Stimulated activated CD4-positive, alpha-beta T cell treated with anti-CD3 and anti-CD28 coated beads, Interleukin-12 subunit alpha, Interleukin-12 subunit beta, amount 100 ng/mL, for 4 hours (primary cell): ENCODE measurements around the gene AREL1.

ENCODE experiments used
- DNase-seq: peaks from one replicate; pipeline ENCODE4 v3.0.0-alpha.2; 2020

AREL1 gene

DNA sequence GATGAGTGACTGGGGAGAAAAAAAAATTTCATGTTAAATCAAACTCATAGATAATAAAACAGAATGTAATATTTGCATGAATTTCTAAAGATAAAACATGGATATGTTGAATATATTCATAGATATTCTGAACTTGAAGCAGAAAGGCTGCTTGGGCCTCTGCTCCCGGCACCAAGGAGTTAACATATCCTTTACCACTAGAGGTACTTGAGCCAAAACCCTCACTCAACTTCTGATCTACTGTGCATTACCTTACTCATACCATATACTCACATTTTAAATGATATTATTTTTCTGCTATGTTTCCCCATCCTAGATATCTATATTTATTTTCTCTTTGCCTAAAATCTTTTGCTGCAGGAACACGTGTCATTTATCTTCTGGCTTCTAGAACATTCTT is 14.9 kb downstream of the AREL1 start:
- DNase-seq, result no peak

DNA sequence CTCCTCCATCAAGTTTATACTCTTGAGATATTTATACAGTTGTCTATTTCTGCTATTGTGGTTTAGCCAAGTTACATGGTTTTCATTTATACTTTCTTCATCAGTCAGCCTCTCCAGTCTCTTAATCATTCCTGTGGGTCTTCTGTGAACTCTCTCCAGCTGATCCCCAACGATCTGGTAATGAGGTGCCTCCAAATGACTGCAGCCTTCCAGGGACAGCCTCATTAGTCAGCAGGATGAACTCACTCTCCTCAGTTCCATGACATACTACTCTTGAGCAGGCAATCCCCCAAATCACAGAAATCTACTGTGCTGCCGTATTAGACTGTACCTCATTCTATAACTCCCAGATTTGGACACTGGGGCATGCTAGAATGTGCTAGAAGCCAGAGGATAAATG is 15.3 kb downstream of the AREL1 start:
- no peak for DNase-seq

DNA sequence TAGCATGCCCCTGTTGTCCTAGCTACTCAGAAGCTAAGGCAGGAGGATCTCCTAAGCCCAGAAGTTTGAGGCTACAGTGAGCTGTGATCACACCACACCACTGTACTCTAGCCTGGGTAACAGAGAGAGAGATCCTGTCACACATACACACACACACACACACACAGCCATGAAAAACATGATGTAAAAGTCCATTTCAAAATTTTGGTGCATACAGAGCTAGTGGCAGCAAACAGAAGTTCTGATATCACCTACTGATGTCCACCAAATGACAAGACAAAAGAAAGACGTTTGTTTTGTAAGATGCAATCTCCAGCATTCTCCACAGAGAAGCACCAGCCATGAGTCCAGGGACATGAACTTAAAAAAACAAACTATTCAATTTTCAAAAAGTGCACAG is 15.9 kb downstream of the AREL1 start:
- DNase-seq, result no peak

DNA sequence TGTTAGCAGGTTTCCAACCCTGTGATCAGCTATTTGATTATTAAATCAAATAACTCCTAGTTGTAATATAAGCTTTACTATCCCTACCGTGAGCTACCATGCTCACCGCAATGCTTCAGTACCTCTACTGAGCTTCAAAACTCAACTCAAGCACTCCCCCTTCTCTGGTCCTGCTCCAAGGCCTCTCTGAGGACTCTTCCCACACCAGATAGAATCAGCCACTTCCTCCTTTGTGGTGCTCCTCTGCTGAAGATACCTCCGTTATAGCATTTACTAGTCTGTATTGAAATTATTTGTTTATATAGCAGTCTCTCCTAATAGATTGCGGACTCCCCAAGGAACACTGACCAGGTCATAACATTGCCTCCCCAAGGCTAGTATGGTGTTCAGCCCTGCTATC is 17.5 kb downstream of the AREL1 start:
- DNase-seq, result no peak

DNA sequence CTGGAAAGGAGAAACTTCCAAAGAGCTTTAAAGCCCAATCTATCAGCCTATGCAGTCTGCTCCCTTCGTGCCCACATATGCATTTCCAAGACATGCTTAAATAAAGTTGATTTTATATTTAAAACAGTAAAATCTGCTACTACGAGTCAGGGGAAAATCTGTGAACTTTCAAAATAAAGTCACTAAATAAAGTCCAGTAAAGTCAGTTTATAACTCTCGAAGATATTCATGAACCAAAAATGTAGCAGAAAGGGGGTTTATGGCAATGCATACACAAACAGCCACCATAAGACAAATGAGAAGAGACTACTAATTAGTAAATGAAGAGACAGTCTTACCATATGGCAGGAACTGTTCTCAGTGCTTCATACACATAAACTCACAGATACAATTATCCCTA is 19.7 kb downstream of the AREL1 start:
- DNase-seq, result no peak

DNA sequence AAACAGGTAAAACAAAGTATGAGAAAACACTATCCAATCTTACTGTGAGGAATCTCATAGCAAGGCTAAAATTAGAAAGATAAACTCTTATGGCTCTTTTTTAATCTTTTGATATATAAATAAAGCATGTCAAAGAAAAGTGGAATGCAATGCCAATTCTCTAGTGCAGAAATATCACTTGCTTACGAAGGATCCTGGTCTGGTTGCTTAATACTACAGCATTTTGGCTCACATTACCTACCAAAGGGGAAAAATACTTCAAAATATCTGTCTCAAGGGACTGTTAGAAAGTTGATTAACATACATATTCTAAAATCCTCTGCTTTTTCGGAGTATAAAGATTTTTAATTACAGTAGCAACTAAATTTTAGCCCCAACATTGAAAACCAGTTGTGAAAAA is 21.4 kb downstream of the AREL1 start:
- DNase-seq, result no peak

DNA sequence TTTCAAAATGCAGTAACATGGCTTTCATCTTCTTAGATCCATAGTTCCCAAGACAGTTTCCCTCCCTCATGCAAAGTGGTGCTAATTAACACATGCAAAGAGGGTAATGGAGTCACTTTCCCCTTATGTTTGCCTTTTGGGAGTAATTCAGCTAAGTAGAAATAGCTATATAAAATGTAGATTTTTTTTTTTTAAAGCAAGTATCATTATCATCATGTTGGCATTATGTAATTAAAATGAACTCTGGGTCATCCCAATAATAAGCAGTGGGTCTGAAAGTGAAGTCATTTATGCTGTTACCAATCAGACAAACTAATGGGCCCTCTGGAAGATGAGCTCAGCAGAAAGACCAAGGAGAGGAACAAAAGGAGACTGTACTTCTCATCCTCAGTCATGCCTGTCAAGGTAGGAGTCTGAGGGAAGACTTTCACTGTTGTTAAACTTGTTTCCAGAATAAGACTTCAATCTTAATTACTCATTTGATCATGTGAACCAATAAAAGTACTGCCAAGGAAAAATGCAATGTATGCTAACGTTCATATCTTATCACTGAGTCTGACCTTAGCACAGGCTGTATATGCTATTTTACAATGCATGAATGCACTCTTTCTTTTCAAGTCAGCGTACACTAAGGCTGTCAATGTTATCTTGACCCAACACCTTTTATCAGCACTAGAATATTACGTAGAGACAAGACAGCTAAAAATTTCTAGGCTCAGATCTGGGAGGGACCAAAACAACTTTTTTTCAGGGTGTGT is 26.8 kb downstream of the AREL1 start:
- no peak for DNase-seq

DNA sequence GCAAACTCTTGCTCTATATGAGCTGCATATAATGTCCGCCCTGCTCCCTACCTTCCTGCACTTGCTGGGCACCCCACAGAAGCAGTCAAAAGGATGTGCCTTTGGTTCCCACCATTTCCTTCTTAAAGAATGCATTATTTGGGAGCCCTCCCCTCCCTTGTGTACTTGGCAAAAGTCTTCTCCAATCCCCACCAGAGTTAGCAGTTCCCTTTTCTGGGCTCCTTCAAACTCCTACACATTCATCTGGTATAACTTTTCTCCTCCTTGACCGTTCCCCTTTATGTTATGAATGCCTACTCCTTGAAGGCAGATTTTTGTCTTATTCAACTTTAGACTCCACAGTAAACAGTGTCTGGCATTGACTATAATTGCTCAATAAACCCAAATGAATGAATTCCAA is 27.8 kb downstream of the AREL1 start:
- no peak for DNase-seq

DNA sequence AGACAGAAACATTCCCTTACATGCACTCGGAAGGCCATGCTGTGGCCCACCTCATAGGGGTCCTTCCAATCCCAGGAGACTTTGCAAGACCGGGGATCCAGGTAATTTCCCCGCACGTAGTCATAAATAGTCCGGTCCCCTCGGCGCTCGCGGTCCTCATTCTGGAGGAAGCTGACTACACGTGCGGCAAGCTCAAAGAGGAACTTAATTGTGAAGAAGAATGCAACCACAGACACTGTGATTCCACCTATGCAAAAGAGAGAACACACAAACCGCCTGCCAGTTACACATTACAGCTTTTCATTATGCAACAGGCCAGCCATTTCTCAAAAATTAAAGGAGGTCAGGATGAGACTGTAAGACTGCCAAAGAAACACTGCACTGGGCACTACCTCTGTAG is 28.4 kb downstream of the AREL1 start:
- DNase-seq, result no peak

DNA sequence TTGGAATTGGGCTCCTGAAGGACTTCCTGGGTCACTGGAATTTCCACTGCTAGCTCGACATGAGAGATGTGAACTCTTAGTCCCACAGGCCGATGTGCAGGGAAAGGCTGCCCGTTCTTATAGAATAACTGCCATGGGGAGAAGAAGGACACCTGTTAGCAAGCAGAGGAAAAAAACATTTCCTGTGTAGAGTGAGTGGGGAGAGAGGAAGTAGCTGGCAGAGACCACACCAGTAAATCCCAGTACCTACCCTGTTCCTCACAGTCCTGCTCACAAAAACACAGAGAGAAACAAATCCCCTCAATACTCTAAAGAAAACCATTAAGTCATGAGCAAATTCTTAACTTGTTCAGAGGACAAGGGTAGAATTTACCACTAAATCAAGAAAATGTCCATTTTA is 29.5 kb downstream of the AREL1 start:
- no peak for DNase-seq

DNA sequence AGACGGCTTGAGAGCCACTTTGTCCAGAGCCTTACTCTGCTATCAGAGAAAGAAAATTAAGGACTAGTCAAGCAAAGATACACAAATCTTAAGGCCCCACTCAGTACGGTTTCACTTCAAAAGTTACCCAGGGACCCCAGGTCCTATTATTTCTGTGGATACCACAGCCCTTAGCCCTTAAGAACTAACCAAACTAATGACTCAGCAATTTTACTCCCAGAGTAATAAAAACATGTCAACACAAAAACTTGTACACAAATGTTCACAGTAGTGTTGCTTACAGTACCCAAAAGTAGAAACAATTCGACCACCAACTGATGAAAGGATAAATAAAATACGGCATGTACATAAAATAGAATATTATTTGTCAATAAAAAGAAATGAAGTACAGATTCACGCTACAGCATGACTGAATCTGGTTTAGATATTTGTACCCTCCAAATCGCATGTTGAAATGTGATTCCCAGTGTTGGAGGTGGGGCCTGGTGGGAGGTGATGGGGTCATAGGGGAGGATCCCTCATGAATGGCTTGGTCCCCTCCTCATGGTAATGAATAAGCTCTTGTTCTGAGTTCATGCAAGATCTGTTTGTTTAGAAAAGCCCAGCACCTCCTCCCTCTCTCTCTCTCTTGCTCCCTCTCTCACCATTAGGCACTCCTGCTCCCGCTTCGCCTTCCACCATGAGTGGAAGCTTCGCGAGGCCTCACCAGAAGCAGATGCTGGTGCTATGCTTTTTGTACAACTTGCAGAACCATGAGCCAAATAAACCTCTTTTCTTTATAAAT is 30.5 kb downstream of the AREL1 start:
- no peak for DNase-seq

DNA sequence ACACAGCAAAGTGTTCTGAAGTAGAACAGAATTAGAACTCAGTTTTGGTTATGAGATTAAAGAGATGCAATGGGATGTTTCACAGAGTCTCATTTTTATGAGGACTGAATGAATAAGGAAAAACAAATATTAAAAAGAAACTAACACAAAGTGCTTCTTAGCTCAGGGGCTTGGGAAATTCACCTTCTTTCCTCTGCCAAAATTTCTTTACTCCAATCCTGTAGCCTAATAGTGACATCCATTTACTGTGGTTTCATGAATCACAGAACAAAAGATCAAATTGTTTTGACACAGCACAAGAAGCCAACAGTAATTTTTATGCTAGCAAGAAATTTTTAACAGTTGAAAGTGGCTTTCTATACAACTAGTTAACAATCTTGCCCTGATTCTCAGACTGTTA is 37.7 kb downstream of the AREL1 start:
- DNase-seq, result no peak

DNA sequence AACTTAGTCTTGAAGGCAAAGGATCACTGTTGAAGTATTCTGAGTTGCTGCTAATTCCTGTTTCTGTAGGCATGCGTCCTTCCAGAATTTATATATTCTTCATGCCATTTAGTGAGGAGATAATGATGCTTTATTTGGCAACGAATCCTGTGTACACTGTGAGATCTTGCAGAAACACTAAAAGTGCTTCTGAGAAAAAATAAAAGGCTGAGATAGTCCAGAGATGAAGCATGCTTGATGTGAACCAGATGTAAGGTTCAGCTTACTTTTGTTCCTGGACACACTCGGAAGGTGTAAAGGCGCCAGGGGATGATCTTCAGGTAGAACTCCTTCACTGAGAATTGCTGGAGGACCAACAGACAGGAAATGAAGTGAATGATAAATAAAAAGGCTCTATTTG is 39.1 kb downstream of the AREL1 start:
- no peak for DNase-seq

DNA sequence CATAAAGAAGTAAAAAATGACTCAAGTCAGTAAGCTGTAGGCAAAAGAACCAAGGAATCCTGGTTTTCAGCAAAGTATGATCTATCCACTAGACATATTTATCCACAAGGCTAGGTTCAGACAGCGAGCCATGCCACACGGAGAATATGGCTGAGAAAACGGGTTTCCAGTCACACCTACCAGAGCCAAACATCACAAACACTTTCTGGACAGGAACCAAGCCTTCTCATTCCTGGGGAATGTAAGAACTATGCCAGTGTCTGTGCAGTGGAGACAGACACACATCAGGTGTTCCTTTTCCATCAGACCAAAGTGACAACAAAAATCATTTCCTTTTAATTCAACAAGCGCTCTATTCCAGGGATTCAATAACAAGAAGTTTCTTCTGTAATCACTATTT is 41.1 kb downstream of the AREL1 start:
- no peak for DNase-seq

DNA sequence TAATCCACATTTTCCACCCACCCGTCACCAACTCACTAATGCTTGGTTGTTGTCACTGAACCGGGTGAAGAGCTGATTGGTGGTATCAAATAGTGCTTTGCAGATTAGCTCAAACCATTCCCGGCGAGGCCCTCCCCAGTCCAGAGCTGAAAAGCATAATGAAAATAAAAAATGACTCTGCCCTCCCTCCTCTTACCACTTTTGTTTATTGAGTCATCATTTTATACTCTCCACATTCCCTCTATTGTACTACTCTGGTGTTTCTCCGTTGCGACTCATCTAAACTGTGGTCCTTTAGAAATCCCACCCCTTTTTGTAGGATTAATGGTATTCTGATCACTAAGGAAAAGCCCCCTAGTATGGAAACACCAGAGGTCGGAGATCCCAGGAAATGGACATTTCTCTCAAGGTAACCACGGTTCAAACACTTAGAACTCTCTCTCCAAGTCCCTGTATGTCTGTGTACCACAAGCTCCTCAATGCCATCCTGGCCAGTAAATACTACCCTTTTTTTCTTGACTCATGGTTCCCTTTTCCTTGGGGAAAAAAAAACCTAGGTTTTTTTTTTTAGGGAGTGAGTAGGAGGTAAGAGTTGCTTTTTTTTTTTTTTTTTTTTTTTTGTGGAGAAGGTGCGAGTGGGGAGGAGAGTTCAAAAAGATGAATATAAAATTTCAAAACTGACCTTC is 42.0 kb downstream of the AREL1 start:
- no peak for DNase-seq

DNA sequence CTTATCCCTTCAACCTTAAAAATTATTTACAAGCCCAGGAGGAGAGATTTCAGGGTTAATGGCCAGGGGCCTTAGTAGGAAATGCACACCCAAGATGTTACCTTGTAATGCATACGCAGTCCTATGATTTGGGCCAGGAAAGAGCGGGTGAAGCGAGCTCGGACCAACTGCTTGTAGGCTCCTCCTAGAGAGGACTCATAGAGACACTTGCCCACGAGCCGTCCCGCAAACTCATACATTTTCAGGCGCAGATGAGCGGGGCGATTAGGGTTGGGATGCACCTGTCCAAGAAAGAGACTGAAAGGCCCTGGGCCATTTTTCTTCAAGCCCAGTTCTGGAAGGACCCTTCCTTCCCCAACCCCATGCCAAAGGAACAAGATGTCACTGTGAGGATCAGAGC is 43.0 kb downstream of the AREL1 start:
- DNase-seq, result no peak

DNA sequence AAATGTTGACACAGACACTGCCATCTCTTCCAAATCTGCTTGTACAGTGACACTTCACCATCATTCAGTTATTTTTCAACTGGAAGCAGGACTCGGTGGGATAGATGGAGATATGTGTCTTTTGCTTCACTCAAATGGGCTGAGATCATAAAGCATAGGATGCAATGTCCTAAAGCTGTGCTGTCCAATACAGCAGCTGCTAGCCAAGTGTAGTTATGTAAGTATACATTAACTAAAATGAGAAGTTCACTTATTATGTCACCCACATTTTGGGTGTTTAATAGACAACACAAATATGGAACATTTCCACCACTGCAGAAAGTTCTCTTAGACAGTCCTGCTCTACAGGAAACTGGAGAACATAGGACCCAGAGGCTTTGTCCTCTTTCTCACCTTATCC is 43.6 kb downstream of the AREL1 start:
- no peak for DNase-seq

DNA sequence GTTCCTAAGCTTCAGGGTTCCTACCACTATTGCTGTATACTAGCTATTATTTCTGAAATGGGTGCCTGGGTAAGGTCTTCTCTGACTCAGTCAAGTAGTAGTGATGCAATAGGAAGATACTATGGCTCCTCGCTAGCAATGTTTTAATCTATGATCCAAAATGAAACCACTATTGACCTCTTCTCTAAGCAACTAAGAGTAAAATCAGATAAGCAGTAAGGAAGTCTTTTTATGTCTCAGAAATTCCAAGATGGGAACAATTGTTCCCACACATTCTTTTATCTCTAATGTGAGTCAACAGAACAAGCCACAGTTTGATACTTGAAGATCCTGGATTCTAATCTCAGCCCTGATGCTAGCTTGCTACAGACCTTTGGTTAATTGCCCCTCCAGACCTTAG is 45.1 kb downstream of the AREL1 start:
- DNase-seq, result no peak

DNA sequence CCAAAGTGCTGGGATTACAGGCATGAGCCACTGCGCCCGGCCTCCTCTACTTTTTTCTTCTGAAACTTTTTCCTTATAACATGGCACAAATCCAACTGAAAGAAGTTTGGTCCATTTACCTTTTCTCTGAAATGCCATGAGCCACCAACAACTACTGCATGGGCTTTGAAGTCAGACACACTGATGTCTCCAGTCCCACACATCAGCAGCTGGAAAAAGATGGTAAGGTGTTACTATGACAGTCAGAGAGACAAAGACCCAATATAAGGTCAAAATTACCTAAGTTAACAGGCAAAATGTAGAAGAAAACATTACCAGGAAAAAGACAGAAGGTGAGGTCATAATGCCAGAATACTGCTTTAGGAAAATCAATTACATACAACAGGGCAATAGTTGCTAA is 48.2 kb downstream of the AREL1 start:
- no peak for DNase-seq

DNA sequence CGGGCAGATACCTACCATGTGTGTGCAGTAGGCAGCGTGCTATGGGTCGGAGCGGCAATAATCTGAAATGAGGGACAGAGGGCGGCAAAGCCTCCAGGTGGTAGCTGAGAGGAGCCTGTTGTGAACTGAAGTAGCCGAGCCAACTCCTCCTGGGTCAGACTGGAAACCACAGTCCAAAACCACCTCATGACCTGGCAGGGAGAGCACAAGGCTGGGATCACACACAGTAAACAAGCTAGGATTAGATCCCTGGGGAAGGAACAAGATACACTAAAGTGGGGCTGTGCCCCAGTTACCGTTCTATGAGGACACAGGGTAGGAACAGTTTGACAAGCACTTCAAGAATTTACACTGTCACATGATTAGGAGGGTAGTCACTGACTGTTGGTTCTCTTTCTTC is 49.0 kb downstream of the AREL1 start:
- no peak for DNase-seq

DNA sequence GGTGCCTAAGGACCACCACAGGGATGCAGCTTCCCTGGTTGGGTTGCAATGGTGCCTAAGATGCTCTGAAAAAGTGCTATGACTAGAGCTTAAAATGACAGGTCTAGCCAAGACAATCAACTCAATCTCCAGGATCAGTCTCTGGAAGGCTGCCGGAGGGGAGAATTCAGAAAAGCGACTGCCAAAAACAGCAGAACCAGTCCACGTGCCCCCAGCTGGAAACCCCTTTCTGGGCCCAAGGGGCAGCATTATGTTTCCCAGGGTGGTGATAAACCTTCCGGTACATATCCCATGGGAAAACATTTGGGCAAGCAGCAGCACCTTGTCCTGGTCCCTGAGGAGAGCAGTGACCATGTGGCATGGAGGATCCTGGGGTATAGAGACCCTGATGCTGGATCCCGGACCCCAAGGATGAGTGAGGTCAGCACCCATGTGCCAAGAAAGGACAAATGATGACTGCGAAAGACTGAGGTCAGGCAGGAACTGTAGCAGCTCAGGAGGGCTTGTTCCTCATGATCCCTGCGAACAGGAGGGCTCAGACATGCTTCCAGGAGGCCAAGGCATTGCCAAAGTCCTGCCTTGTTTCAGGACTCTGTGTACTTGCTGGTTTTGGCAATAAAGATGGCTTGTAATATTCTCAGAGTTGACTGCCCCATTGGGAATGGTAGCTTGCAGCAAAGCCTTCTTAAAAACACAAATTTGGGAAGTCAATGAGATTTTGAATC is 51.0 kb downstream of the AREL1 start:
- no peak for DNase-seq

DNA sequence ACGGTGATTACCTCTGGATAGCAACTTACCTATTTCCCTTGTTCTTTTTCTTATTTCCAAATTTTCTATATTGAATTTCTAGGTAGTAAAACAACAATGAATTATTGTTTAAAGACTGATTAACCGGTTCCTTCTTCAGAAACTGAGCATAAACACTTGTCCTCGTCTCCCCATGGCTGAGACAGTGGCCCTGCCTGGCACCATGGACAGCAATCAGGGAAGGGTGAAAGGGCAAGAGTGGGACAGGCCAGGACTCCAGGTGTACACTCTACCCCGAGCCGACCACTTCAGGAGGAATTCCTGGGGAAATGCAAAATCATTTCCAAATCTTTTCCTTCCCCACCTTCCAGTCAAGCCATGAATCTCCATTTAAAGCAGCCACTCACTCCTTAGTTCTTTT is 52.0 kb downstream of the AREL1 start:
- no peak for DNase-seq

DNA sequence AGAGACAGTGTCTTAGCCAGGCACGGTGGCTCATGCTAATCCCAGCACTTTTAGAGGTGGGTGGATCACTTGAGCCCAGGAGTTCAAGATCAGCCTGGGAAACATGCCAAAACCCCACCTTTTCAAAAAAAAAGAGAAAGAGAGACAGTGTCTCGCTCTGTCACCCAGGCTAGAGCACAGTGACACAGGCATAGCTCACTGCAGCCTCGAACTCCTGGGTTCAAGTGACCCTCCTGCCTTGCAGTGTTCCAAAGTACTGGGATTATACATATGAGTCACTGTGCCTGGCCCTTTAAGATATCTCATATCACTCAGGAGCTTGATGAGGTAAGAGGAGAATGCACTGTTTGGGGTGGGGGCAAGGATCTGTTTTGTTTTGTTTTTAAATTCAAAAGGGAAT is 52.7 kb downstream of the AREL1 start:
- no peak for DNase-seq
